GM12801 (cell line): ENCODE data around the gene GMNC.

Experiments
- CTCF ChIP-seq: IDR thresholded peaks from one replicate; pipeline ENCODE4 v1.5.1; 2011; ENCODE audit warnings: control low read depth; ENCODE audit not compliant: insufficient read length; ENCODE audit errors: extremely low read depth

The GMNC gene

DNA sequence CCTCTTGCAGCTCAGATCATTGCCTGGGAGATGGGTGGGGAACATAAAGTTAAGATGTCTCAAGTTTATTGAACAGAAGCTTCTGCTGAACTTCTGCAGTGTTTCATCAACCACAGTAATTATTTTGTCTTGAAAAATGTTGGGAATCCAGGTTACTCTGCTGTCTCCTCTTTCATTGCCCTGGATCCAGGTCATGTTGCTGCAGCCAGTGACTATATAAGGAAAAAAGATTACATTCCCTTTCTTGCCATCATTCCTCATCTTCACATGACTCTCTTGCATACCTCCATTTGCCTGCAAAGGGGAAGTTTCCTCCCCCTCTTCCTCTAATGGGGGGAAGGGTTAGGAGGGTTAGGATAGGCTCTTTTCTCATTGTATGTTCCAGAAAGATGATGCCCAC is 15.1 kb downstream of the GMNC start:
- no peak for TF ChIP-seq CTCF

GRCh38 chr3:190840146-190840545 is 22.3 kb downstream of the GMNC start:
- no peak for TF ChIP-seq CTCF

DNA sequence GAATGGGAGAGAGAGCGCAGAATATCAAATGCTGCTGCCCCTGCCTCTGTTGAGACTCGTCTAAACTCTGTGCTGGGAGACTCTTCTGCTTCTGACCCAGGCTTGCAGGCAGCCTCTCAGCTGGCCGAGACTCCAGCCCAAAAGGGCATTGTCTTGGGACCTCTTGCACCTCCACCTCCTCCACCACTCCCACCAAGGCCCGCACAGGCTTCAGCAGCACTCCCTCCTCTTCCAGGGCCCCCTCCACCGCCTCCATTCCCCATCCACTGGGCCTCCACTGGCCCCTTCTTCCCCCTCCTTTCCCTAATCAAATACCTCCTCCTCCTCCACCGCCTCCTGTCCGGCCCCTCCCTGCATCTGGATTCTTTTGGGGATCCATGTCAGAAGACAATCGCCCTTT is 31.3 kb downstream of the GMNC start:
- TF ChIP-seq CTCF = no peak

- no peak for TF ChIP-seq CTCF
Observed at GRCh38 chr3:190830031-190830430, 32.5 kb downstream of the GMNC start.

GRCh38 chr3:190826018-190826417 is 36.5 kb downstream of the GMNC start:
- no peak for TF ChIP-seq CTCF

GRCh38 chr3:190825386-190826016 is 37.0 kb downstream of the GMNC start:
- no peak for TF ChIP-seq CTCF

DNA sequence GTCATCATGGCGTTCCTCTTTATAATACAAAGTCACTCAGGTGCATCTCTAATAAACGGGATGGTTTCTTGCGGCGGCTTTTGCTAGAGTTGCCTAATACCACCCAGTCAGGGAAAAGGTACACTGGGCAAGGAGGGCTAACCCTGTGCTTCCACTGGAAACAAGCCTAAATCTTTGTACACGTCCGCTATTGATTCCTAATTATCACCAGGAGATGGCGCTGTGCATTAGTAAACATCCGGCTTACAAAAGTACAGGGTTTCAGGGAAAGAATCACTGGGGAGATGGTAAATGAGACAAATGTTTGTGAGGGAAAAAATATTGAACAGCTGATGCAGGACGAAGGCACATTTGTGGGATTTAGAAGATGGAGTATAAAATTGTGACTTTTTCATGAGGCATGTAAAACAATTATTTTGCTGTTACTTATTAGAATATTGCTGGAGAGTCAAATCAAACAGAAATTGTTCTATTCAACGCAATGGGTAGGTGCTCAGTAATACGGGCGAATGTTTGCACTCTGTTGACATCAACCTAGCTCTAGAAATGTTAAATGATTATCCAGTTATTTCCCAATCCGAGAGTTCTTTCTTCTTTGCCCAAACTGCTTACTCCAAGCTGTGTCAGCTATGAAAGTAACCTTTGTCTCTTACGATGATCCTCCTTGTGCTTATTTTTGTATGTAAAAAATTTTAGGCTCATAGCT is 50.6 kb downstream of the GMNC start:
- no peak for TF ChIP-seq CTCF
